Measurements from ENCODE around the gene FNDC3B. TPM values are rescaled to one million over a fixed set of nuclear protein-coding genes. Genes with fewer than 3 reads are reported as not detected.

FNDC3B gene
- total RNA-seq, 1 donor from 2014 or later, result 153 TPM

DNA sequence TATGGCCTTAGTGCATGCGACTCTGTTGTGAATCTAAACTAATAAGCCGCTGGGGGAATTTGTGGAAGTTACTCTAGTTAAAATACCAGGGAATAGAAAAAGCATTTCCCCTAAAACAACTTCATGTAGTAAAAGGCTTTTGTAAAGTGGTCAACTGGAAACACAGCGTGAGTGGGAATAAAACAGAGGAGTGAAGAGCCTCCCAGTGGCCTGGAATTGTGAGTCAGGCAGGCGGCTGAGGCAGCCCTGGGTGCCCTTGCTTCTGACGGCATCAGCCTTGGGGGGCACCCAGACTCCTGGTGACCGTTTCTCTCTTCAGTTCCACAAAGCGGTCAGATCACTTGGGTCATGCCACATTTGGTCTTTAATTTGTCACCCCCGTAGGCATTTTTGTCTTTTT is 300.5 kb downstream of the FNDC3B start:
- Histone ChIP-seq H3K9me3 (no peaks in the 10 kb centered on the region), H3K4me1 (no peaks in the 10 kb centered on the region), H3K4me3 (no peak overlapping the region), H3K36me3 (peaks cover 97% of the 10 kb centered on the region), H3K27me3 (ENCODE audit: low read depth) (no peaks in the 10 kb centered on the region), H3K27ac (no peak overlapping the region)
- DNase-seq, result no peak
- TF ChIP-seq CTCF (IDR thresholded peaks at IDR 0.05), result no peak
- no peak for ATAC-seq
- intact Hi-C loops (cut with DNase I), result no loop called here

- Histone ChIP-seq H3K27me3 (ENCODE audit: low read depth) (no peaks in the 10 kb centered on the region), H3K9me3 (no peaks in the 10 kb centered on the region), H3K4me1 (no peaks in the 10 kb centered on the region), H3K27ac (no peak overlapping the region), H3K4me3 (no peak overlapping the region), H3K36me3 (peaks cover 97% of the 10 kb centered on the region)
- no peak for TF ChIP-seq CTCF (IDR thresholded peaks at IDR 0.05)
- intact Hi-C loops (cut with DNase I), result no loop called here
- ATAC-seq (no peak), DNase-seq (no peak)
These were observed 301.2 kb downstream of the FNDC3B start for GRCh38 chr3:172340583-172340982.

- H3K36me3 ChIP-seq, result peaks cover 97% of the 10 kb centered on the region
- H3K27me3 ChIP-seq (ENCODE audit: low read depth), result no peaks in the 10 kb centered on the region
- no peak overlapping the region for H3K4me3 ChIP-seq
- peak; percentile 75 to 77 for ATAC-seq
- DNase-seq, result no peak
- peak; percentile 59 for TF ChIP-seq CTCF (IDR thresholded peaks at IDR 0.05)
- no peaks in the 10 kb centered on the region for H3K9me3 ChIP-seq
- no peaks in the 10 kb centered on the region for H3K4me1 ChIP-seq
- intact Hi-C loops (cut with DNase I), result no loop called here
- H3K27ac ChIP-seq, result no peak overlapping the region
These were observed 302.2 kb downstream of the FNDC3B start for GRCh38 chr3:172341482-172342059.

GRCh38 chr3:172342097-172342659 is 302.8 kb downstream of the FNDC3B start:
- intact Hi-C loops (cut with DNase I), result no loop called here
- ATAC-seq (no peak), DNase-seq (no peak)
- peaks cover 97% of the 10 kb centered on the region for H3K36me3 ChIP-seq
- no peaks in the 10 kb centered on the region for H3K9me3 ChIP-seq
- no peak overlapping the region for H3K27ac ChIP-seq
- TF ChIP-seq CTCF (IDR thresholded peaks at IDR 0.05), result no peak
- no peaks in the 10 kb centered on the region for H3K27me3 ChIP-seq (ENCODE audit: low read depth)
- no peak overlapping the region for H3K4me3 ChIP-seq
- no peaks in the 10 kb centered on the region for H3K4me1 ChIP-seq

DNA sequence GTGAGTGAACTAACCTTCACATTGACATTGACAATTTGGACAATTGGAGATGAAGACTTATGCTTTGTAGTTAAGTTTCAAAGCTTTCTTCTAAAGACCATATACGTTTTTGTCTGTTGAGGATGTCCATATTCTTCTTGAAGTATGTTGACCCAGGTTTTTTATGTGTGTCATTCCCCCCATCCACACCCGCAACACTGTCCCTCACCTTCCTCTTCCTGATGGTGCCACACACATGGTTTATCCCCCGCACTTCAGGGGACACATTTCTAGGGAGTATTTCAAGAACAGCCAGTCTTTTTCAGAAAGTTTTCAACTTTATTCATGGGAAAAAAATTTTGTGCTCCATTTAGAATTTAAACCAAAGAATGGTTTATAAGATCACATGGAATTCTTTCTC is 303.7 kb downstream of the FNDC3B start:
- TF ChIP-seq CTCF (IDR thresholded peaks at IDR 0.05), result no peak
- ATAC-seq (no peak), DNase-seq (no peak)
- Histone ChIP-seq H3K36me3 (peaks cover 97% of the 10 kb centered on the region), H3K27me3 (ENCODE audit: low read depth) (no peaks in the 10 kb centered on the region), H3K9me3 (no peaks in the 10 kb centered on the region), H3K4me1 (no peaks in the 10 kb centered on the region), H3K4me3 (no peak overlapping the region), H3K27ac (no peak overlapping the region)
- intact Hi-C loops (cut with DNase I), result no loop called here
